ENCODE measurements around the gene CCL15.
A peak's percentile ranks its signal among the peaks of the same experiment; 100 is the strongest.
"Not testable (repeated sequence)": the region's sequence is repeated elsewhere in the genome, so short reads cannot be mapped to it uniquely, and the experiment has no call there.

CCL15 gene

DNA sequence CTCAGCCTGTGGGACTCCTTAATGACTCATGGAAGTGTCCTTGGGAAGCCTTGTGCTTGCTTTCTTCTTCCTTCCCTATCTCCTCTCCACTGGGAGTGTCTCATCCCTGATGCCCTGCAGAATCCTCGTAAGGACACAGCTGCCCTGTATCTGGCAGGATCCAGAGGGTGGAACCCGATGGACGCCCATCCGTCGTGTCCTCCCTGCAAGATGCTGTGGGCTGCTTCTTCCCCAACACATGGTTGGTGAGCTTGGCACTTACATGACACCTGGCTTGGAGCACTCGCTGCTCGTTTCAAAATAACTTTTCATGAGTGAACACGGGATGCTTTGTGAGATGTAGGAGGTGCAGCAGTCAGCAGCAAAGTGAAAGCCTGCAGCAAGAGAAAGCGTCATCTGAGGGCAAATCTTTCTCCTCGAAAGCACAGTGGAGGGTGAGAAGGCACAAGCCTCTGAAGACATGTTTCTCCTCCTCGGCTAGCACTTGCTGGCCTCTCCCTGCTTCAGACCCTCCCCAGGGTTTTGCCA, 3.3 kb downstream of the CCL15 start:
- no peak for DNase-seq (ENCODE audit: insufficient read length, low spot score)
- FAIRE-seq, result no peak

DNA sequence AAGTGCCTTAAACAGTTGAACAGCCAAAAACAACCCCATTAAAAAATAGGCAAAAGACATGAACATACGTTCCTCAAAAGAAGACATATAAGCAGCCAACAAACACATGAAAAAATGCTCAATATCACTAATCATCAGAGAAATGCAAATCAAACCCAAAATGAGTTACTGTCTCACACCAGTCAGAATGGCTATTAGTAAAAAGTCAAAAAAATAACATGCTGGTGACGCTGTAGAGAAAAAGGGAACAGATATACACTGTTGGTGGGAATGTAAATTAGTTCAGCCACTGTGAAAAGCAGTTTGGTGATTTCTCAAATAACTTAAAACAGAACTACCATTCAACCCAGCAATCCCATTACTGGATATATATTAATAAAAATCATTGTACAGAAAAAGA, 6.0 kb downstream of the CCL15 start:
- not testable (repeated sequence) for DNase-seq (ENCODE audit: insufficient read length, low spot score); FAIRE-seq

DNA sequence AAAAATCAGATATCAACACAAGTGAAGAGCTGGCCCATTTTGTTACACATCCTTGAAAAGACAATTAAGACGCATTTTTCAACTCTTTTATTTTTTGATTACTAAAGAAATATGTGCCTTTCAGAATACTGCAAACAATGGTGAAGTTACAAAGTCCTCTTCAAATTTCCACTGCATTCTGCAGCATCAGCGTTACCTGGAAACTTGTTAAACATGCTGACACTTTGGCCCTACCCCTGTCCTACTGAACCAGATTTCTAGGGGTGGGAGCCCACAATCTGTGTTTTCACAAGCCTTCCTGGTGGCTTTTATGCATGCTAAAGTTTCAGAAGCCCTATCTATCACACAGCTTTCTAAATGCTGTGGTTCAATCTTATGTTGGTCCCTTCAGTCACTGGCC, 10.3 kb downstream of the CCL15 start:
- DNase-seq (ENCODE audit: insufficient read length, low spot score) (no peak), FAIRE-seq (no peak)

DNA sequence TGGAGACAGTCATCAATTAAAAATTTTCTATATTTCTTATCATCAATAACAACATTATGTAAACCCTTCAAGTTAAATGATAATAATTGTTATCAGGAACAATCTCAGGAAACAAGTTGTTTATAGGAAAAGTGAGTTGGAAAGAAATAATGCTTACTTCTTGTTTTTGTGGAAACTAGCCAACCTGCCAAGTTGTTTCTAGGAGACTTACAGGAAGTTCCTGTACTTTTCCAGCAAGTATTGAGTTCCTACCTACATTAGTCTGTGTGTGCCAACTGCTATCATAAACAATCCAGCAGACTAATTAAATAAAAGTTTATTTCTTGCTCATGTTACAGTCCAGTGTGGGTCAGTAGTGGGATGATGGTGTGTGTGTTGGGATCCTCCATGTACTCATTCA, 13.2 kb downstream of the CCL15 start:
- DNase-seq (ENCODE audit: insufficient read length, low spot score), result no peak
- no peak for FAIRE-seq

DNA sequence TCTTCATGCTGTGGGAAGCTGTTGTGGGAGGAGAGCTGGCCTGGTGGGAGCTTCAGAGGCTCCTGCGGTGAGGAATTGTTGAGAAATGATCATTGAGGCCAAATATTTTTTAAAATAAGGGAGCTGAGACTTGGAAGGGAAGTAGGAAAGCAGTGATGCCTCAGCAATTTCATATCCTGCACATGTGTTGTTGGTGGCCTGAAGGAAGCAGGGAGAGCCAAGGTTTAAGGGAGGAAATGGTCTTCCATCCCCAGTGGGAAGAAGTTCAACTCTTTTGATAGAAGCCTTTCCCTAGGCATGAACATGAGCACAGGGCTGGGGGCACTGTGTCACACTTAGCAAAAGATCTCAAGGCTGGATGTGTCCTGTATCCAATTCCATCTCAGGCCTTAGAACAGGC, 14.7 kb downstream of the CCL15 start, which contains the start of gene CCL14:
TSS of gene CCL14 (minus strand) at position 87 of the 400 bp plus-strand sequence. CDS start at position 7, 80 bp downstream.
- no peak for FAIRE-seq

DNA sequence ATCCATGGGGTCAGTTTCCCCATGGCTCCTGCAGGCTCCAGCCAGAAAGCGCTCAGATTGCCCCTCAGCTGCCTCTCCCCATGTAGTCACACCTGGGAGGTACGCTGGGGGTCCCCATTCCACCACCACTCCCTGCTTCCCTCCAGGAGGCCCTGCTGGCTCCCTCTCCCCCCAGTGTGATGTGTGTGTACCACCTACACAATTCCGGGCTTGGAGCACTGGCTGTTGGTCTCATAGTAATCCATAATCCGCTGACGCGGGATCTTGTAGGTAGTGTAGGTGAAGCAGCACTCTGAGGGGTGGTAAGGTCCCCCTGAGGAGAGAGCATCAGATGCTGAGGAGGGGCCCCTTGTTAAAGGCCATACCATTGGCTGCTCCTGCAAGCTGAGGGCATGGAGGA, 17.2 kb downstream of the CCL15 start:
- no peak for DNase-seq (ENCODE audit: insufficient read length, low spot score)
- no peak for FAIRE-seq

More for the DNA sequence above, 14.7 kb downstream of the CCL15 start, which contains the start of gene CCL14:
- no peak for DNase-seq (ENCODE audit: insufficient read length, low spot score)

DNA sequence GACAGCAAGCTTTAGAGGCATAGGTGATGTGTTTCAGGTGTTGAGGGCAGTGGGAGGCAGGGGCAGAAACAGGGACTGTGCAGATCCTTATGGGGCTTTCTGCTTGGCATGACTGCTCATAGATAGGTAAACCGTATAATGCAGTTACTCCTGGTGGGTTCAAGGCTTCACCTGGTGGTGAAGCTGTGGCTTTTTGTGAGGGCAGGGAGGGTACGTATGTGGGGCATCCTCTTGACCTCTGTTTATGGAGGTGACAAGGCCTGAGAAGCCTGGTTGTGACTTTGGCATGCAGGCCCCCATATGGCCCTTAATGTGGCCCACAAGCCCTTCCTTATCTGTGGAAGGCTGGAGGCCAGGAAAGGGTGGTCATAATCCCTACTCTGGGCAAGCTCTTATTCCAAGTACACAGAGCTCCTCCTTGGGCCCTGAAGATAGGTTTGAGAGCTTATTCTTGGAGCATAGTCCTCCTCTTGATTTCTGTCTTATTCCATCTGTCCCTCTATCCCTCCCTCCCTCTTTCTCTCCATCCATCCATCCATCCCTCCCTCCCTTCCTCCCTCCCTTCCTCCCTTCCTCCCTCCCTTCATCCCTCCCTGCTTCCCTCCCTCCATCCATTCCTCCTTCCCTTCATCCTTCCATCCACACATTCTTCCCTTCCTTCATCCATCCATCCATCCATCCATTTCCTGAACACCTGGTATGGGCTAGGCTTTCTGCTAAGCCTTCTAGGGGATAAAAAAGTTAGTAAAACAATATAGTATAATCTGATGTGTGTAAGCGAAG, 18.8 kb downstream of the CCL15 start:
- FAIRE-seq (no peak), DNase-seq (ENCODE audit: insufficient read length, low spot score) (no peak)

DNA sequence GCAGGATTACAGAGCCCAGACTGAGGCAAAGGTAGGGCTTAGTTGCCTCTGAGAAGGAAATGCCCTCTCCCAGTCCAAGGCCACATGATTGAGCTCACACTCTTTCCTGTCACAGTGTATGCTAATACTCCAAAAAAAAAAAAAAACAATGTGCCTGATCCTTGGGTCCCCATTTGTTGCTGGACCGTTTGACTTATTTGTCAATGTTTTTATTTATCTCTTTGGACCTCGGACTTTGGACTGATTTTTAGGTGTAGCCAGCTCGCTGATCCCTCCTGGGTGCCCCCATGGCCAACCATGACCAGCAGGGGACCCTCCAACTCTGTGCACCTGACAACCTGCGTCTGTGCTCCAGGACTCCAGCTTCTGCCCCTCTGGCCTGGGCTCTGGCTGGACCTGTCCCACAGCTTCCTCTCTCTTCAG, 19.4 kb downstream of the CCL15 start:
- FAIRE-seq (no peak), DNase-seq (ENCODE audit: insufficient read length, low spot score) (no peak)

DNA sequence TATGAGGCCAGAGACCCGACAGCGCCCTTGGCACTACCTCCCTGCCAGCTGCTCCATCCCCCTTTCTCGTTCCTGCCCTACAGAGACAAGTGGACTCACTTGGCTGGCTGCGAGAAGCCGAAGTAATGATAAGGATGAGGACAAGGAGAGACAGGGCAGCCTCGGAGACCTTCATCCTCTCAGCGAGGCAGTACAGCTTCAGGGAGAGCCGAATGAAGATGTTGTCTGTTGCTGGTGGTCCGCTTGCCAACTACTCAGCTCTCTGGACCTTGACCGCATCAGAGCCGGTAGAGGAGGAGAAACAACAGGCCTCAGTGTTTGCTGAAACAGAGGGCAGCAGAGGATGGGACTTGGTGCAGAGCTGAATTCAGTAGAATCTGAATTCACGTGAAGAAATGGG, 20.1 kb downstream of the CCL15 start, which contains the start of gene CCL16:
TSS of gene CCL16 (minus strand) at position 252 of the 400 bp plus-strand sequence. CDS start at position 175, 77 bp downstream.
- DNase-seq (ENCODE audit: insufficient read length, low spot score) (no peak), FAIRE-seq (no peak)

DNA sequence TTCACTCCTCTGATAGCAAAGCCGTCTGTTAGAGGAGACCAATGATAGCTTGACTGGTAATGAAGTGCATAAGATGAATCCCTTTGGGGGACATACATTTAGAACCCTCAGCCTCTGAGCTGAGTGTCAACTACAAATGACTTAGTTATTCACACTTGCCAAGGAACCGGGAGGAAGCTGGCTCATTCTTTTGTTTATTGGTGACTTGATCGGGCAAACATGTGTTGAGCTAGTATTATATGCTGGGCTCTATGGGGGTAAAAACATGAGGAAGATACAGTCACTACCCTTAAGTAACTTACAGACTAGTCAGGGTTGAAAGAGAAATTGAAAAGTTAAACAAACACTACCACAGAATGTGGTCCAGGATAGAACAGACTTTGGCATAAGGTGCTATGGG, 23.0 kb downstream of the CCL15 start:
- FAIRE-seq (no peak), DNase-seq (ENCODE audit: insufficient read length, low spot score) (no peak)

DNA sequence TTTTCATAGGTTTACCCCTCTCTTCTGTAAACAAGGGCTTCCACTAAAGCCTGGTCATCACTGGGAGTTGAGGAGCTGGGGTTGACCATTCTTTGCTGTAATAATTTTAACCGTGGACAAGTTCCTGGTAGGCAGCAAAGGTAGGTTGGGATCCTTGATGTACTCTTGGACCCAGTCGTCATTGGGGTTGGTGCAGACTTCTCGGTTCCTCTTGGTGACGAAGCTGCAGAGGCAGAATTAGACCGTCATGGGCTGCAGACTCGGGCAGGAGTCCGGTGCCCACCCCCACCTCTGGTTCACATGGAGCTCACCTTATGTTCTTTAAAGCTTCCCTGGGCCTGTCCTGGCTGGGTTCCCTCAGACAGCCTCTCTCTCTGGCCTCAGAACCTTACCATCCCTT, 23.8 kb downstream of the CCL15 start:
- FAIRE-seq (no peak), DNase-seq (ENCODE audit: insufficient read length, low spot score) (no peak)

DNA sequence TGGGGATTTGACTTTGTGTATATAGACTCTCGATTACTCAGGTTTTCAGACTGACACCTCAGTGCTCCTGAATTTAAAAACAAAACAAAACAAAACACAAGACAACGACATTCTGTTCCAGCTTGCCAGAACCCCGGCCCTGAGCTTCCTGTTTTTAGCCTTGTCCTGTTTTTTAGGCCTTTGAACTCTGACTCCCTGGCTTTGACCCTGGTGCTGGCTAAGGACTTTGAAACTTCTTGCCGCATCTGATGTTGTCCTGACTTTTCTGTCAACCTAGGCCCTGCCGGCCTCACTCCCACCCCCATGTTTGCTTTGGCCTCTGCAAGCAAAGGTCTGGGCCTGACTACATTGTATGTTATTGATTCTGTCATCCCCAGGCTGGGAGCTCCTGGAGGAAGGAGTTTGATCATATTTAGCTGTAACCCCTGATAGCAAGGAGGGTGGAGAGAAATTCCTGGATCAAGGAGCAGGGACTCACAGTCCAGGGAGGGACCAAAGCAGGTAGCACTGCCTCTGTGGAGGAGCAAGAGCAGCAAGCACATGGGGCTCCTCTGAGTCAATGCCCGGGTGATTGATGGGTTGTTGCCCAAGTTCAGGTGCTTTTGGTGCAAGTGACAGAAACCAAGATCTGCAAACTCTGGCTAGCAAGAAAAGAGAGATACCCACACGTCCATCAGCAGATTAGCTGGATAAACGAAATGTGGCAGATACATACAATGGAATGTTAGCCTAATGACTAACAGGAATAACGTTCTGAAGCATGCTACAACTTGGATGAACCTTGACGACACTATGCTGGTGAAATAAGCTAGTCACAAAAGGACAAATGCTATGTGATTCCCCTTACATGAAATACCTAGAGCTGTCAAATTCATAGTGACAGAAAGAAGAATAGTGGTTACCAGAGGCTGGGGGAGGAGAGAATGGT, 27.8 kb downstream of the CCL15 start:
- FAIRE-seq, result no peak

DNA sequence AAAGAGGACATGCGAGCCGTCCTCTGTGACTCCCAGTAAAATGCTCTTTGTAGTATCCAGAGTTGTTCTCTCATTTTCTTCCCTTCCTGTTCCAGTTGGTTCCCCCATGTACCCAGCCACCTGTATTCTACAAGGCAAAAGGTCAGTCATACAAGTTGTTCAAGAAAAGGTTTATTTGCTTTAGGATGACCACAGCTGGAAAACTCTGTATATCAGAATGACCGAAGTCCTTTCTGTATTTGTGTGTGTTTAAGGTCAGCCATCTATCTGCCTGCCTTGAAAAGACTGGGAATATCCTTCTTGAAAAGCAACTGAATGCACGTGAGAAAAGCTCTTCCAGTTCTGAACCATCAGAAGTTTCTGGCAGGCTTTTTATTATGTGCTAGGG, 28.4 kb downstream of the CCL15 start:
- FAIRE-seq, result no peak

More for the DNA sequence above, 27.8 kb downstream of the CCL15 start:
- DNase-seq (ENCODE audit: insufficient read length, low spot score), result no peak

DNA sequence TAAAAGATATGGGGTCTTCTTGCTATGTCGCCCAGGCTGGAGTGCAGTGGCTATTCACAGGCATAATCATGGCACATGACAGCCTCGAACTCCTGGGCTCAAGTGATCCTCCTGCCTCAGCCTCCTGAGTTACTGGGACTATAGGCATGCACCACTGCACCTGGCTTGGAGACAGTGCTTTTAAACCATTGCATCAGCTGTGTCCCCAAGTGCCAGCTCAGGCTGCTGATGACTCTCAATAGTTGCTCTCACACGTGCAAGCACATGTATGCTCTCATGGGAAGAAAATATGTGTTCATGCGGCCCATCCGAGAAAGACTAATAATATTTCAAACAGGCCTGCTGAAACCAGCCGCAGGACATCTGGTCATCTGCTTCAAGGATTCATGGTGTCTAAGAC, 28.8 kb downstream of the CCL15 start:
- FAIRE-seq (no peak), DNase-seq (ENCODE audit: insufficient read length, low spot score) (no peak)

More for the DNA sequence above, 28.4 kb downstream of the CCL15 start:
- no peak for DNase-seq (ENCODE audit: insufficient read length, low spot score)

DNA sequence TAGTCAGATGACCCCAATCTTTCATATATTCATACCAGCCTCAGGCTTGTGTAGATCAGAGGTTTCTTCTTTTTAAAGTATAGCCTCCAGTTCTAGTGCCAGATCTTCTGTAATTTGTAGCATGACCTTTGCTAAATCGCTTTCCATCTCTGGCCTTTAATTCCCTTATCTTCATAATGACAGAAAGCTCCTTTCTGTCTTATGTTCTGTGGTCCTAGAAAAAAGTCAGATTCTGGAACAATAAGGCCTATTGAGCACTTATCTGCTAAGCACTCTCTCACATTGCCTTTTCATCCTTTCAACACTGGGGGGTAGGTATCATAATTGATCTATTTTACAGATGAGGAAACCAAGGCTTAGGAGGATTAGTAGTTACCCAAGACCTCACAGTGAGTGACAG, 29.3 kb downstream of the CCL15 start:
- no peak for FAIRE-seq
- no peak for DNase-seq (ENCODE audit: insufficient read length, low spot score)

DNA sequence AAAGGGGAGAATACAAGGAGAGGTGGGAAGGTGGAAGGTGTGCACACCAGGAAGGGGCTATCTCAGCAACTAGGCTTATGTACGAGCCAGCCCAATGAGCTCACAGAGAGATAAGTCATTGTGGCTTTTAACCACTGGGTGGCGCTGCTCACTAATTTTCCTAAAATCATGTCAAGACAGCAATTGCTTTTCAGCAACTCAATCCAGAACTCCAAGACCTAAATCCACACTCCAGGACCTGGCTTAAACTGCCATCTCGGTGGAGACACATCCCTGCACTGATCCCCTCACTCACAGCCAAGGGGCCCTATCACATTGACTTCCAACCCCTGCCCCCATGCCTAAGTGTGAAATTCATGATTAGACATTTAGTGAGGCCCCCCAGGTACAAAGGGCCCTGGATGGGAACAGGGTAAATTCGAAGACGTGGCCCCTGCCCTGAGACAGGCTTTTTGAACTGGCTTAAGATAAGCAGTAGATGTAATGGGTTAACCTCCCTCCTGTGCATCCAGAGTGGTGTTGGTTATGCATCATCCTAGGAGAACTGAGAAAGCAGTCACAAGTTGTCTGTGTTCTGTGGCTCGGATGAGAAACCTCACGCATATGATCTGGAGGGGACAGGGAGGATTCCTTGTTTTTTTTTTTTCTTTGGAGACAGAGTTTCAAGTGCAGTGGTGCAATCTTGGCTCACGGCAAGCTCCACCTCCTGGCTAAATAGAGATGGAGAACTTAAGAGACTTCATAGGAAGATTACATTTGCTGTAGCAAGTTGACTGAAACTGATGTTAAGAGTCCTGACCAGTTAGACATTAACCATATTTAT, 31.6 kb downstream of the CCL15 start:
- FAIRE-seq (no peak), DNase-seq (ENCODE audit: insufficient read length, low spot score) (peak; percentile 82)

DNA sequence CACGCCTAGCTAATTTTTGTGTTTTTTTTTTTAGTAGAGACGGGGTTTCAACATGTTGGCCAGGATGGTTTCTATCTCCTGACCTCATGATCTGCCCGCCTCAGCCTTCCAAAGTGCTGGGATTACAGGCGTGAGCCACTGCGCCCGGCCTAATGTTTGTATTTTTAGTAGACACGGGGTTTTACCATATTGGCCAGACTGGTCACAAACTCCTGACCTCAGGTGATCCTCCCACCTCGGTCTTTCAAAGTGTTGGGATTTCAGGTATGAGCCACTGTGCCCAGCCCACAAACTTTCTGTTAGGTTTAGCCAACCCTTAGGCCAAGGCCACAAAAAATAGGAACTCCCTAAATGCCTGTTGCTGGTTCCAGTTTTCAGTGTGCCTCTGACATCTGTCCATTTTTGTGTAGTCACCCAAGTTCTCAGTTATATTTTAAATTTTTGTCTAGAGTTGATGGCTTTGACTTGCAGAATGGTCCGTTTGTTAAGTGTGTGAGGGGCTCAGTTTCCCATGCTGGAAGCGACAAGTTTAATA, 32.8 kb downstream of the CCL15 start:
- FAIRE-seq (no peak), DNase-seq (ENCODE audit: insufficient read length, low spot score) (no peak)

DNA sequence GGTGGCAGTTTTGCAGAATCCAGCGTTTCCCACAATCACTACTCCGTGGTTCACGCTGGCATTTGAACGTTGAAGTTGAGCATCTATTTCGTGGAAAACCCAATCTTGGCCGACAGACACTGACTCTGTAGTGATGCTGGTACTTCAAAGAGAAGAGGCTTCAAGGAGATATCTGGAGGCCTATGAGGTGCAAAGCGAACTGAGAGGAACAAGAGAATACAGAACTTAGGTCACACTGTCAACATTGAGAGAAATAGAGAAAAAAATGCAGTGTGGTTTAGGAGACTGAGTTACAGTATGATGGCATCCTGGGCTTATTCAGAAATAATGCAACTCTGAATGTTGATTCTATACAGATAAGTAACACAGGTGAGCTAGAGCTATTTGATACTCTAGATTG, 36.1 kb downstream of the CCL15 start:
- FAIRE-seq, result no peak

DNA sequence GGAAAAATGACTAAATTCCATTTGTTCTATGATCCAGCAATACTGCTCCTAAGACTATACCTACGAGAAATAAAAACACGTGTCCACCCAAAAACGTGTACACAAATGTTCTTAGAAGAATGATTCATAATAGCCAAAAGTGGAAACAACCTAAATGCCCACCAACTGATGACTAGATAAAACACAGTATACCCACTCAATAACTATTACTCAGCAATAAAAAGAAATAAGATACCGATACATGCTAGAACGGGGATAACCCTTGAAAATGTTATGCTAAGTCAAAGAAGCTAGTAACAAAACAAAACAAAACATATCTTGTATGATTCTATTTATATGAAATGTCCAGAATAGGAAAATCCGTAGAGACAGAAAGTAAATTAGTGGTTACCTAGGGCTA, 37.7 kb downstream of the CCL15 start:
- DNase-seq (ENCODE audit: insufficient read length, low spot score), result no peak
- FAIRE-seq, result no peak

More for the DNA sequence above, 36.1 kb downstream of the CCL15 start:
- no peak for DNase-seq (ENCODE audit: insufficient read length, low spot score)

DNA sequence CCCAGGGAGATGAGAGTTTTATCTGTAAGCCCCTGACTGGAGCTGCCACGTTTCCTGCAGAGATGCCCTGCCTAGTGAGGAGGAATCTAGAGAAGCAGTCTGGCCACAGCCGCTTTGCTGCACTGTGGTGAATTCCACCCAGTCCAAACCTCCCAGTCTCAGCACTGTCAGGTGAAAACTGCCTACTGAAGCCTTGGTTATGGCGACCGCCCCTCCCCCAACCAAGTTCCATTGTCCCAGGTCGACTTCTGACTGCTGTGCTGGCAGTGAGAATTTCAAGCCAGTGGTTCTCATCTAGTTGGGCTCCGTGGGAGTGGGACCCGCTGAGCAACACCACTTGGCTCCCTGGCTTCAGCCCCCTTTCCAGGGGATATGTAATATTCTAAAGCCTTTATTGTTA, 47.6 kb downstream of the CCL15 start:
- DNase-seq (ENCODE audit: insufficient read length, low spot score) (no peak), FAIRE-seq (no peak)

Data from HTR-8/SVneo (cell line).